TTC549 (cell line): ENCODE data around the gene GNPTAB.
"Not testable (repeated sequence)": the region's sequence is repeated elsewhere in the genome, so short reads cannot be mapped to it uniquely, and the experiment has no call there.

Experiments
- FAIRE-seq: peaks from 2 replicates; lab custom pipeline; 2012; peaks lifted over from hg19 to GRCh38; lab: Jason Lieb, UNC

The GNPTAB gene

GRCh38 chr12:101830367-101831325 lies at the start of gene GNPTAB:
TSS of gene GNPTAB (minus strand) at chr12:101830959. CDS start at chr12:101830675, 284 bp downstream.
- no peak for FAIRE-seq

GRCh38 chr12:101878243-101878821 lies 47.6 kb upstream of the GNPTAB start:
- no peak for FAIRE-seq

DNA sequence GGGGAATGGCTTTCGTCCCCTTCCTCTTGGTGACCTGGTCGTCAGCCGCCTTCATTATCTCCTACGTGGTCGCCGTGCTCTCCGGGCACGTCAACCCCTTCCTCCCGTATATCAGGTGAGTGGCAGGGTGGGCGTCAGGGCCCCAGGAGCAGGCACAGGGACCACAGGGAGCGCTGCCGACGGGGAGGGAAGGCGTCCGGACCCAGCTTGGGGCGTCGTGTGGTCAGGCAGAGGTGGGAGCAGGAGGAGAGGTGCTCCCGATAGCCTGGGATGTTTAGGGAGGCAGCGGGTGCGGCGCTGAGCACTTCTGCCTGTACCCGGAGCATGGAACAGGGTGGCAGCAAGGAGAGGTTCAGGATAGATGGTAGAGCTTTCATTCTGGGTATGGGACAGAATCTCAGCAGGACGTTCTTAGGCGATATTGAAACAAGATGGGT lies 47.1 kb upstream of the GNPTAB start:
- no peak for FAIRE-seq

- no peak for FAIRE-seq
These were observed 46.4 kb upstream of the GNPTAB start, which contains the start of gene DRAM1 for GRCh38 chr12:101876861-101877805. TSS of gene DRAM1 (plus strand) at chr12:101877580. CDS start at chr12:101877790, 210 bp downstream.

- FAIRE-seq = no peak
These were observed 45.6 kb upstream of the GNPTAB start for GRCh38 chr12:101876322-101876860.

GRCh38 chr12:101875162-101875561 lies 44.4 kb upstream of the GNPTAB start:
- FAIRE-seq = no peak

GRCh38 chr12:101870925-101871324 lies 40.2 kb upstream of the GNPTAB start:
- FAIRE-seq = no peak

DNA sequence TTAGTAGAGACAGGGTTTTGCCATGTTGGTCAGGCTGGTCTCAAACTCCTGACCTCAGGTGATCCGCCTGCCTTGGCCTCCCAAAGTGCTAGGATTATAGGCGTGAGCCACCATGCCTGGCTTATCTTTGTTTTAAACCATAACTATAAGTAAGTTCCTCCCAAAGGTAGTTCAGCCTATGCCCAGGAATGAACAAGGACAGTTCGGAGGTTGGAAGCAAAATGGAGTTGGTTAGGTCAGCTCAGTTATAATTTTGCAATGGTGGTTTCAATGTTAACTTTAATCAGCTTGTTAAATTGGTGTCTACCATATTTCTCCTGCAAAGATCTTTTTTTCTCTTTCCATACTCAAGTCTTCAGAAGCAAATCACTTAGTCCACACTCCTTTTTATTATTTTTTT lies 36.9 kb upstream of the GNPTAB start:
- FAIRE-seq = not testable (repeated sequence)

DNA sequence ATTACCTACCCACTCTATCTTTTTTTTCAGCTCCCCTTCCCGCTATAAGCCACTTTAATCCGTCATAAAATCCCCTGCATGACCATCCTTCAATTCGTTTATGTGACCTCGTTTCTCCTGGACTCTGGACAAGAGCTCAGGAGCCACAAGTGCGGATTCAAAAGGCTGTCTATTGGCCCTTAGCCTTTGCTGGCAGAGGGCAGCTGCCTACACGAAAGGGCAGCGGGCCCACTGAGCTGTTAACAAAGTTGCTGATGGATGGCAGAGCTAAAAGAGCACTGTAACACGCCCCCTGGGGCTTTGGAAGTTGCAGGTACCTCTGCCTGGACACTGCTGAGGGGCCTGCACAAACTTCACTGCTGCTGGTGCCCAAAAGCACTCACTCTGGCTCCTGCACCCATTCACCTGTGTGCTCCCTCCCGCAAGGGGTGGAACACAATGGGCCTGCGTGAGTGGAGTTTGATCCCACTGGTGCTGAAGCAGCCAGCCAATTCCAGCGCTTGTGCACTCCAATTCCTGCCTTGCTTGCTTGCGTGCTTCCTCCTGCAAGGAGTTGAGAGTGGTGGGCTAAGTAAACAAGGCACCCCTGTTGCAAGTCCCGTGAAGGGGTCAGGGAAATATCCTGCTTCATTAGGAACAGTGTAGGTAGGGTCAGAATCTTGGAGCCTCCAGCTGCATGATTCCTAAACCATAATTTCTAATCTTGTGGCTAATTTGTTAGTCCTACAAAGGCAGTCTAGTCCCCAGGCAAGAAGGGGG lies 36.0 kb upstream of the GNPTAB start:
- no peak for FAIRE-seq

- FAIRE-seq = no peak
These were observed 33.2 kb upstream of the GNPTAB start for GRCh38 chr12:101863981-101864380.

- no peak for FAIRE-seq
These were observed 31.5 kb upstream of the GNPTAB start for GRCh38 chr12:101862245-101862644.

- not testable (repeated sequence) for FAIRE-seq
These were observed 30.9 kb upstream of the GNPTAB start for GRCh38 chr12:101861688-101862087.

- no peak for FAIRE-seq
These were observed 29.2 kb upstream of the GNPTAB start for GRCh38 chr12:101859664-101860607.

- FAIRE-seq = no peak
These were observed 27.6 kb upstream of the GNPTAB start for GRCh38 chr12:101858361-101858760.

DNA sequence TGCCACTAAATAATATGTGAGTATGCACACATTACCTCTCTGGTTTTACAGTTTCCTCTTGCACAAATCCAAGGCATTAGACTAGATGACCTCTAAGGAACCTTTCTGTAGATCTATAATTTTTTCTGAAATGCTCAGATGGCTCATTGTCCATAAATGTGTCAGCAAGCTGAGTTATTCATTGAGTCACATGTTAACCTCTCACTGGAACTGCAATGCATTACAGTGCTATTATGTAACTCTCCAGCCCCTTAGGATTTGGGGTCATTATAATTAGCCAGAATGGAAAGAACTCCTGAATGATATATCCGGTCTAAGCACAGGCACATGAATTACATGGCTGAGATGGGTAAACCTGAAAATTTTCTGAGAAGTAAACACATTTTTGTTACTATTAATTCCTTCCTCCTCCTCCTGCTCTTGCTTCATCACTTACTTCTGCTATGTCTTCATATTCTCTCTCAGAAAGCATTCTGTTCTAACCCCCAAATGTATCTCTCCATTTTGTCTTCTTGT lies 26.3 kb upstream of the GNPTAB start:
- FAIRE-seq = no peak

DNA sequence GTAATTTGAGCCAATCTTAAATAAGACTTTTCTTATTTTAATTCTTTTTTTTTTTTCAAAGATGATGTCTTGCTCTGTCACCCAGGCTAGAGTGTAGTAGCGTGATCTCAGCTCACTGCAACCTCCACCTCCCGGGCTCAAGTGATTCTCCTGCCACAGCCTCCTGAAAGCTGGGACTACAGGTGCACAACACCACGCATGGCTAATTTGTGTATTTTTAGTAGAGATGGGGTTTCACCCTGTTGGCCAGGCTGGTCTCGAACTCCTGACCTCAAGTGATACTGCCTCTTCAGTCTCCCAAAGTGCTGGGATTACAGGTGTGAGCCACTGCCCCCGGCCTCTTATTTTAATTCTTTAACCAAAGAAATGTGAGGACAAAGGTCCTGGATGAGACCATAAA lies 25.9 kb upstream of the GNPTAB start:
- FAIRE-seq = not testable (repeated sequence)

- FAIRE-seq = no peak
These were observed 25.2 kb upstream of the GNPTAB start for GRCh38 chr12:101855976-101856375.

GRCh38 chr12:101855364-101855884 lies 24.7 kb upstream of the GNPTAB start:
- FAIRE-seq = no peak

- no peak for FAIRE-seq
These were observed 24.0 kb upstream of the GNPTAB start for GRCh38 chr12:101854747-101855146.
